ENCODE results near the gene FRAS1.
A peak's percentile ranks its signal among the peaks of the same experiment; 100 is the strongest.
"Not testable (repeated sequence)": the region's sequence is repeated elsewhere in the genome, so short reads cannot be mapped to it uniquely, and the experiment has no call there.

The FRAS1 gene

GRCh38 chr4:78057135-78057599 is at the start of gene FRAS1:
Gene FRAS1 (plus strand): TSS chr4:78057323. CDS start chr4:78058010, 687 bp downstream.
- H3K4me3 ChIP-seq (ENCODE audit: low read depth, low read length), result peak within 1 kb of the TSS; percentile 62
- no peak for TF ChIP-seq CTCF (IDR thresholded peaks at IDR 0.05; ENCODE audit: low read depth, low read length)

- not testable (repeated sequence) for H3K4me3 ChIP-seq (ENCODE audit: low read depth, low read length)
Observed at GRCh38 chr4:78011003-78011402, 46.1 kb upstream of the FRAS1 start.

GRCh38 chr4:78014889-78015886 is 41.9 kb upstream of the FRAS1 start:
- H3K4me3 ChIP-seq (ENCODE audit: low read depth, low read length), result no peak overlapping the region
- no peak for TF ChIP-seq CTCF (IDR thresholded peaks at IDR 0.05; ENCODE audit: low read depth, low read length)

GRCh38 chr4:78018271-78019049 is 38.7 kb upstream of the FRAS1 start:
- no peak overlapping the region for H3K4me3 ChIP-seq (ENCODE audit: low read depth, low read length)

GRCh38 chr4:78019414-78019813 is 37.7 kb upstream of the FRAS1 start:
- H3K4me3 ChIP-seq (ENCODE audit: low read depth, low read length), result no peak overlapping the region
- no peak for TF ChIP-seq CTCF (IDR thresholded peaks at IDR 0.05; ENCODE audit: low read depth, low read length)

More at GRCh38 chr4:78018271-78019049, 38.7 kb upstream of the FRAS1 start:
- no peak for TF ChIP-seq CTCF (IDR thresholded peaks at IDR 0.05; ENCODE audit: low read depth, low read length)

- no peak for TF ChIP-seq CTCF (IDR thresholded peaks at IDR 0.05; ENCODE audit: low read depth, low read length)
- no peak overlapping the region for H3K4me3 ChIP-seq (ENCODE audit: low read depth, low read length)
Observed at GRCh38 chr4:78020677-78021076, 36.4 kb upstream of the FRAS1 start.

GRCh38 chr4:78022517-78022916 is 34.6 kb upstream of the FRAS1 start:
- TF ChIP-seq CTCF (IDR thresholded peaks at IDR 0.05; ENCODE audit: low read depth, low read length), result no peak
- H3K4me3 ChIP-seq (ENCODE audit: low read depth, low read length), result no peak overlapping the region
